Retina (tissue), 1 donor: ENCODE measurements around the gene TMOD4.

Experiments used
- DNase-seq: peaks from one replicate; pipeline ENCODE4 v3.0.0-alpha.2; 2016

Gene TMOD4

DNA sequence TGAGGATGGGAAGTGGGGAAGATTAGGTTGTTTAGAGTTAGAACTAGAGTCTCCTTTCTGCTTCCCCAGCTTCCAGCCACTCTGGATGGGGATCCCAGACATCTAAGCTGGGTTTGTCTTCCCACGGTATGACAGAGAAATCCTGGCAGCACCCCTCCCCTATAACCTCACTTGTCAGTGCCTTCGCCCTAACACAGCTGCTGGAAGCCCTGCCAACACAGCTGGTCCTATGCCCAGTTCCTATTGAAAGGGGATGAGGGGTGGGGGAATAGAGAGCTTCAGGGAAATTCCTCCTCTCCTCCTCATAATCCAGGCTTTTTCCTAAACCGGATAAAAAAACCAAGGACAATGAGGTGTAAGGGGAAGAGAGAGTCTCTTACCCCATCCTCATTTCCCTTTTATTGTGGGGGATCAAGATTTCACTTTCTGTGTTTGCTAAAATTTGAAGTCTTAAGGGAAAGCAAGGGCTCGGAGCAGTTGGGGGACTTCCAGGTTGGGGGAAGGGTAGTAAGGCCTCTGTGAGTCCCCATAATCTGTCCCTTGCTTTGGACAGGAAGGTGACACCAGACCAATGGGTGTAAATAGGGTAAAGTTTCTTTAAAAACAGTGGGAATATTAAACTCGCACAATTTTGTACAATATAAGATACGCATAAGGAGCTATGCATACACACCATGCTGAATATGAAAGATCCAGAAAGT is 590 bp downstream of the TMOD4 start:
- DNase-seq = no peak

DNA sequence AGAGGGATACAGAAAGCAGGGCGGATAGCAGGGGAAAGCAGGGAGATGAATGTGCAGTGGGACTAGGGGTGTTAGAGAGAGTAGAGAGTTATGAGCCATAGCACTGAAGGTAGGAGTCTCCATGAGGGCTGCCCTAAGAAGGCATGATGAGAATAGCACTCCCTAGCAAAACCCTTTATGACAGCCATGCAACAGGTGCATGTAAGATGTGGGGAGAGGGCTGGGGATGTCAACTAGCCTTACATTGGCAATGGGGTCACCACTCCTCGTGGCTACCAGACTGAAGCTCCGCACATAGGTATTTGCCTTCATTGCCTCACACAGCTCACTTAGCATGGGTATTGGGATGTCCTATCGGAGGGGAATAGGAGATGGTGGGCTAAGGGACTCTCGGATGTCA is 4.6 kb downstream of the TMOD4 start:
- DNase-seq = no peak

DNA sequence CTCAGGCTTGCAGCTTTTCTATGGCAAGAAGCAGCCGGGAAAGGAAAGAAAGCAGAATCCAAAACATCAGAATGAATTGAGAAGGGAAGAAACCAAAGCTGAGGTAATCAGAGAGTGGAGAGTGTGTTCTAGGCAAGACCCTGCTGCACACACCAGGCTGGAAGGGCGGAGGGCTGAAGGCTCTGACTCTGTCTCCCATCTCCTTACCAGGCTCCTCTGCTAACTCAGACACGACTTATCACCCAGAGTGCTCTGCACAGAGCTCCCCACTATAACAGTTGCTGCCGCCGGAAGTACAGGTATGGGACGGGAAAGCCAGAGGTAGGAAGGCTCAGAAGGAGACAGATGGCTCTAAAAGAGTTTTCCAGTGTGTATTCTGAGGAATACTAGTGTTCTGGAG is 8.7 kb downstream of the TMOD4 start:
- DNase-seq = no peak

DNA sequence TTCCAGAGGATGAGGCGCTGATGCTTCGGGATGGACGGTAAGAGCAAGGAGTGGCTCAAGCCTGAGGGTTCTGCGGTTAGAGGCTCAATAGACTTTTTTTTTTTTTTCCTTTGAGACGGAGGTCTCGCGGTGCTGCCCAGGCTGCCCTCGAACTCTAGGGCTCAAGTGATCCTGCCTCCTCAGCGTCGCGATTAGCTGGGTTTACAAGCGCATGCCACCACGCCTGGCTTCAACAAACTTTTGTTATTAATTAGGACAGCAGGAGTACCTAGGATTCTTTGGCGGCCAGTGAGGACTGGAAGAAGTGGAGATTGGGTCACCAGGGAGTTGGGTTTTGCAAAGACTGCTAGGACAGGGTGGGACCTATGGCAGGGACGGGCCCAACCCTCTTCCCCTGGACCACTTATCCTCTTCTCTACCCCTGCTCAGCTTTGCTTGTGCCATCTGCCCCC is 9.2 kb downstream of the TMOD4 start:
- no peak for DNase-seq

- DNase-seq = peak; percentile 96
Observed at GRCh38 chr1:151165738-151166504, 9.9 kb downstream of the TMOD4 start, which contains the start of the genes LYSMD1 and SCNM1. Gene LYSMD1, minus strand, starts transcription at chr1:151165902. Its CDS starts 644 bp downstream, at chr1:151165258. Gene SCNM1, plus strand, starts transcription at chr1:151166144. Its CDS starts 9 bp downstream, at chr1:151166153.

DNA sequence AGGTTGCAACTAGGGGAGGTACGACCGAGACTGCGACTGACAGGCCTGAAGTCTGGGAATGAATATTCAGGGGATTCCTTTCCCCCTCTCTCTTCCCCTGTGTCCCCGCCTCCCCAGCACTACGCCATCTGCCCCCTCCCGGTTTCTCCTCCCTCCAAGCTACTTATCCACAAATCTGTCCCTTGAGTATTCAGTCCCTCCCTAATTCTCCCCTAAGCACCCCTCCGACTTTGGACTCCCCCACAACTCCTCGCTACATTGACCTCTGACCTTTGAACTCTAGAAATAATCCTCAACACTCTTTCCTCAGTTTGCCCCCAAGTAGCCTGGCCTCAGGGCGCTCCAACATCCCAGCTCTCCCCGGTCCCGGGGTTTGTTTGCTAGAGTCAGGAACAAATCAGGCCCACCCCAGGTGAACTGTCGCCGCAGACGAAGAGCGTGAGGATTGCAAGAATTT is 10.5 kb downstream of the TMOD4 start:
- DNase-seq = no peak

DNA sequence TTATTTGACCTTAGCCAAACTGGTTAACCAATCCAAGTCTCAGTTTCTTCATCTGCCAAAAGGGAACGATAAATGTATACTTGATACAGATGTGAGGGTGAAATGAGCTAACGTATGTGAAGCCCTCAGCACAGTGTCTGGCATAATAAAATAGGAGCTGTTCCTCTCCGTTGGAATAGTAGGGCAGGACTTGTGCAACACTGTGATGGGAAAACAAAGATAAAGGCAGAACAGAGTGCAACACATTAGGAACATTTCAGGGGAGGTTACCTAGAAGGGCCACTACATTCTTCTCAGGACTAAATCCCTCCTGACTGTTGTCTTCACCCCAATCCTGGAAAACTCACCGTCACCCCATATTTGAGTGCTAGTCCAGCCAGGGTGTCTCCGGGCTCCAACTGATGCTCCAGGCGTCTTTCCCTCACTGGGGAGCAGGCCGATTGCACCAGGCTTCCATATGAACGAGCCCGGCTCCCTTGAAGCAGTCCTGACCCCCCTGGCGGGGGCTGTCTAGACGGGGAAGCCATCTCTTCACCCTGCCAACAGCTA is 11.0 kb downstream of the TMOD4 start:
- DNase-seq = no peak

GRCh38 chr1:151159373-151159772 is 16.4 kb downstream of the TMOD4 start:
- DNase-seq = no peak

GRCh38 chr1:151158751-151159251 is 17.0 kb downstream of the TMOD4 start:
- DNase-seq = no peak

DNA sequence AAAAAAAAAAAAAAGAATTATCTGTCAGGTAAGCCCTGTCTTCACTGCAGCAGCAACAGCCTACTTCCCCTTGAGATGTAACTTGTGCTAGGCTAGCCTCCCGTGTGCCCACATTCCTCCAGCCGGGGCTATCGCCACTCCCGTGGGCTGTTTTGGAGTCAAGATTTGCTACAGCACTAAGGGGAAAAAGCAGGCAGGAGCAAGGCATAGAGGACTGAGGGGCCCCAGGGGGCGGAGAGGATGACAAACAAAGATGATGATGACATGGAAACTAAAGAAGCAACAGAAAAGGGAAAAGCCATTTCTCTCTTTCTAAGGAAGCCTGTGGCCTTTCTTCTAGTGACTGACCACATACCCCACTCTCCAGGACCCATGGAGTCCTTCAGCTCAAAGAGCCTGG is 17.5 kb downstream of the TMOD4 start:
- no peak for DNase-seq

- DNase-seq = no peak
Observed at GRCh38 chr1:151157067-151157531, 18.7 kb downstream of the TMOD4 start.

DNA sequence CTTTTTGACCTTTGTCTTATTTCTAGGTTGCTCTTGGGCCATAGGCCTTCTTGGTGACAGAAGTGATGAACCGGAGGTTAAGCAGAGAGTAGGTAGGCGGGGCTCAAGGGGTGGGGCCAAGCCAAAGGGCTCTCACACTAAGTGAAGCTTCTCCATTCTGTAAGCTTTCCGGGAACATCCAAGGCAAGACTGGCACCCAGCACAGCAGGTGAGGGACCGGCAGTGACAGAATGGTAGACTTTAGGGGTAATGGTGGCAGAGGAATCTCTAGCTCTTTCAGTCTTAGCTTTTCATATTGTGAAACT is 19.3 kb downstream of the TMOD4 start, which contains the start of gene TNFAIP8L2:
TNFAIP8L2 (plus strand) TSS at position 135 of the 305 bp plus-strand sequence. CDS start 2,049 bp downstream, outside the sequence.
- DNase-seq = no peak

DNA sequence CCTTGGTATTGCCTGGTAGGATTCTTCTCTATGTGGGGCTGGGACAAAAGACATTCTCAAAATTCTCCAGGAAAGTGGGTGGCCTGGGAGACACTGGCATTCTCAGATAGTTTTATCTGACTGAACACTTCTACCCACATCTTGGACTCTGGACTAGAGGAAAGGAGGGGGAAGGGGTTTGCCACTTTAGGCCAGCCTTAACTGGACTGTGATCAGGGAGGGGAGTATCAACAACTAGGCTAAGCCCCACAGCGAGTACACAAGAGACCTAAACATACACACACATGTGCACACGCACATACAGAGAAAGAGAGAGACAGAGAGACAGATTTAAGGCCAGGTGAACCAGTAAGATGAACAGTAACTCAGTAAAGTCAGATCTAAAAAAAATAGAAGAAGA is 28.1 kb downstream of the TMOD4 start:
- DNase-seq = no peak

GRCh38 chr1:151147132-151147503 is 28.7 kb downstream of the TMOD4 start:
- DNase-seq = no peak

DNA sequence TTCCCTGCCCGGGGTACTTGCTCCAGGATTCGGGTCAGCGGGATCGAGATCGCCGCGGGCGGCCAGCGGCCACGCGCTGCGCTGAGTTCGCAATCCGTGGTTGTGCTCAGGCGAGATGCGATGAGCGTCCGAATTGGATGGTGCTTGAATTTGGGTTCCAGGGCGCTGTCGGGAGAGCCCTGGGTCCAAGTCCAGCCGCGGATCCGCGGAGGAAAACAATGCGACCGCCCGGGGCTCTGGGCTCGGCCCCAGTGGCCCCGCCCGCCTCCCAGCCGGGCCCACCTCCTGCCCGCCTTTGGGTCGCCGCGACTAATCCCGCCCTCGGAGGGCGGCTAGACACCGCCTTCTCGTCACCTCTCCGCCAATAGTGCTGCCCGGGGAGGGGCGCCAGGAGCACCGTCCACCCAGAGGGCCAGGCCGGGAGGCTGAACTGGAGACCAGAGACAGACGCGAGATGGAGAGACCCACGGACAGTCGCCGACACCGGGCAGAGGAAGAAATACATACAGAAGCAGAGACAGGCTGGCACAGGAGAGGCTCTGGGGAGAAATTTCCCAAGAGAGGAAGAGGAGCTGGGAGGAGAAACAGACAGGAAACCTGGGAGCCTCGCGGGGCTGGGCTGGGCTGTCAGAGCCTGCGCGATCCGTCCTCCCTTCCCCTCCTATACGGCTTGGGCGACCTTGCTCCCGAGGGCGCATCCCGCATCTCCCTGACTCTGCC is 29.2 kb downstream of the TMOD4 start, which contains the start of gene SEMA6C:
SEMA6C (minus strand) TSS at position 220 of the 720 bp plus-strand sequence. CDS start 4,010 bp downstream, outside the sequence.
- DNase-seq = peak; percentile 96

GRCh38 chr1:151146072-151146411 is 29.7 kb downstream of the TMOD4 start:
- DNase-seq = no peak

DNA sequence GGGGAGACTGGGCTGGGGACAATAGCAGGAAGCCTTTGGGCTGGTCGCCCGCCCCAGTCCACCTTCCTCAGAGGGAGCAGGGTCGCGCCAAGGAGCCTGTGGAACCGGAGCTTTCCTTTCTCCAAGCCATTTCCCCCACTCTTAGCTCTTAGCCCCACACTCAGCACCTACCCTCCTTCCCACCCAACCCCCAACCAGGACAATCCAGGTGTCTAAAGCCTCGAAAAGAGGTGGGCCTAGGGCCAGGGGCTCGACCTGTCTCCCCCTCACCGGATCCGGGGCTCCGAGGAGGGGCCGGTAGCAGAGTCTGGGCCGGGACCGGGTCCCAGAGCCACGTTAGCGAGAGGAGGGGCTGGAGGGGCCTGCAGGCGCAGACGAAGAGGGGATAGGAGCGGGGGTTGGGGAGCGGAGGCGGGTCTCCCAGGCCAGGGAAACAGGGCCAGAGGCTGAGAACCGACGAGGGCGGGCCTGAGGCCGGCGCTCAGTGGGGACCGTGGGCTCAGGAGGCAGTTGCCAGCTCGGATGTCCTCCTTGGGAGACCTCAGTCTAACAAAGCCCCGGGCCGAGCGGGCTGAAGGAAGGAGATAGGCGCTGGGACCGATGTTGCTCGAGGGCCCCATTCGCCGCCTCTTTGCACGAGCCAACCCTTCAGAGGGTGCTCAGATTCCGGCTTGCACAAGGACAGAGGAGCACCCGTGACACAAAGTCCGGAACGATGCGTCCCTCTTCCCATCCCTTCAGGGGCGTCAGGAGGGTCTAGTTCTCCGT is 30.3 kb downstream of the TMOD4 start:
- peak; percentile 76 for DNase-seq

GRCh38 chr1:151144474-151145303 is 31.1 kb downstream of the TMOD4 start:
- peak; percentile 46 for DNase-seq

GRCh38 chr1:151143986-151144385 is 31.8 kb downstream of the TMOD4 start:
- DNase-seq = no peak

DNA sequence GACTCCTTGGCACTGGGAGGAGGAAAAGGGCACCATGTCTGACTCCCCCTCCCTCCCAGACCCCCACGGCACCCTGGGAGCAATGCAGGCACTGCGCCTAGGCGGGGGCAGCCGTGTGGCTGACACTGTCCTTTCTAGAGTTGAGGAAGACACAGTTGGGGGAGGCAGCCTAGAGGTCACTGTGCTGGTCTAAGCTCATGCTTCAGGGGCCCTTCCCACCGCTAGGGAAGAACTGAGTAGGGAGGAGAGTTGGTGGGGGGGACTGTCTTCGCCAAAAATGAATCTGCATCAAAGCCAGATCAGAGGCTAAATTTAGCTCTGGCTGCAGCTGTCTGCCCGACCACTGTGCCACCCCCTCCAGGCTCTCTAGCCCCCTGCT is 32.7 kb downstream of the TMOD4 start:
- no peak for DNase-seq

DNA sequence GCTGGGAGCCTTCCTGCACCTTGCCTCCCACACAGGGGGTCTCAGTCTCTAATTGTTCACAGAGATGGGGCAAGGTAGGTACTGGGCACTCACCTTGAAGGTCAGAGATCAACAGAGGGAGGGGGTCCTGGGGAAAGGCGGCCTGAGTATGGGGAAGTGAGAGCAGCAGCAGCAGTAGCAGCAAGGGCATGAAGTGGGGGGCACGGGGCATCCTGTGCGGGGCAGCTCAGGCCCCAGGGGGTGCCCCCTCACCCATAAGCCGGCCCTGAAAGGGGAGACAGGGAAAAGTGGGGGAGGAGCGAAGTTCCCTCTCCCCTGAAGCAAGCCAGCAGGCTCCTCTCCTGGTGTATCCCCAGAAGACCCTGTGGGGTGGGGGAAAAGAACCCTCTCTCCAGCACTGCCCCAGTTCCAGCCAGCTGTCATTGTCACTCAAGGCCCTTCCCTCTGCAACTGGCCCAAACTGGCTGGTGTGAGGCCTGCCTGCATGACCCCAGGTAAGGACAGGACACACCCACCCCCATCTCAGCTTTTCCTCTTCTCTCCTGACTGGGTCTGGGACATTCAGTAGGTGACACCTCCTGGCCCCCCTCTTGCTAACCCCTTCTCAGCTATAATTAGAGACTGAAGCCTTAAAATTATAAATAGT is 33.2 kb downstream of the TMOD4 start:
- no peak for DNase-seq
